ENCODE data around the gene SHKBP1.
"Not testable (repeated sequence)": the region's sequence is repeated elsewhere in the genome, so short reads cannot be mapped to it uniquely, and the experiment has no call there.

Gene SHKBP1

DNA sequence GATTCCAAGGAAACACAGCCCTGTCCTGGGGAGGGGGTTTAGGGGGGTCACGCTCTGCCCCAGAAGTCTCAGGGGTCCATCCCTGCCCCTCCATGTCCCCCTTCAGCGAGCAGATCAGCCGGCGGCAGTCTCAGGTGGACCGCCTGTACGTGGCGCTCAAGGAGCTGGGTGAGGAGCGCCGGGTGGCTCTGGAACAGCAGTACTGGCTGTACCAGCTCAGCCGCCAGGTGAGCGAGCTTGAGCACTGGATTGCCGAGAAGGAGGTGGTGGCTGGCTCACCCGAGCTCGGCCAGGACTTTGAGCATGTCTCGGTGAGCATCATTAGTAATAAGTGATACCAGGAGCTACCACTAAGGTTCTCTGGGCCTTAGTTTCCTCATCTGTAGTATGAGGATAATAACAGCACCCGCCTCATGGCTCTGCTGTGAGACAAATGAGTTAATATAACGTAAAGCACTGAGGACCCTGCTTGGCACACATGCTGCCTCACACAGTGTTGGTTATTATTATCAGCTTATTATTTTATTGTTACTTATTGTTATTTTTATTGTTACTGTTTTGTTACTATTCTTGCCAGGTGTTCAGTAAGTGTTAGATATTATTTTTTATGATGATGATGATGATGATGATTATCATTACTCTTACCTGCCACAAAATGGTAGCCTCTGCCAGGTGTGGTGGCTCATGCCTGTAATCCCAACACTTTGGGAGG is 20.5 kb upstream of the SHKBP1 start:
- peak; percentile 21 for DNase-seq (ENCODE audit: low read depth, low spot score)

GRCh38 chr19:40556953-40557530 is 19.6 kb upstream of the SHKBP1 start:
- no peak for DNase-seq (ENCODE audit: low read depth, low spot score)

DNA sequence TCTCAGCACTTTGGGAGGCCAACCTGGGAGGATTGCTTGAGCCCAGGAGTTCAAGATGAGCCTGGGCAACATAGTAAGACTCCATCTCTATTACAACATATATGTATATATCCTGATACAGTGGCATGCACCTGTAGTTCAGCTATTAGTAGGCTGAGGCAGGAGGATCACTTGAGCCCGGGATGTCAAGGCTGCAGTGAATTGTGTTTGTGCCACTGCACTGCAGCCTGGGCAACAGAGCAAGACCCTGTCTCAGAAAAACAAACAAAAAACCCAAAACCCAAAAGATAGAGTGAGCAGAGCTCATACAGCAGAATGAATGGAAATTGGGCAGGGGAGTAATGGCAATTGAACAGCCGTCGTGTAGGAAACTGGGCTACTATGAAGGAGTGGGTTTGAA is 17.3 kb upstream of the SHKBP1 start:
- no peak for DNase-seq (ENCODE audit: low read depth, low spot score)

- DNase-seq (ENCODE audit: low read depth, low spot score), result no peak
These were observed 16.6 kb upstream of the SHKBP1 start for GRCh38 chr19:40560092-40560507.

DNA sequence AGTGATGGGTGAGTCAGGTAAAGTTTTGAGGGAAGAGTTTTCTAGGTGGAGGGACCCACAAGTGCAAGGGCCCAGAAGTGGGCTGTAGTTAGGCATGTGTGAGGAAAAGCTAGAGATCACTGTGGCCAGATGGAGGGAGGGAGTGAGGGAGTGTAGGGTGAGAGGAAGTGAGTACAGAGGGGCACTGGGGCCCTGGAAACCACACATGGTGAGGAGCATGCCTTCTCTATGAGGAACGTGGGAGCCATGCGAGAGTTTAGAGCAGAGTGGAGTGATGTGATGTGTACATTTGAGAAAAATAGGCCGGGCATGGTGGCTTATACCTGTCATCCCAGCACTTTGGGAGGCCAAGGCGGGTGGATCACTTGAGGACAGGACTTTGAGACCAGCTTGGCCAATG is 14.7 kb upstream of the SHKBP1 start:
- no peak for DNase-seq (ENCODE audit: low read depth, low spot score)

DNA sequence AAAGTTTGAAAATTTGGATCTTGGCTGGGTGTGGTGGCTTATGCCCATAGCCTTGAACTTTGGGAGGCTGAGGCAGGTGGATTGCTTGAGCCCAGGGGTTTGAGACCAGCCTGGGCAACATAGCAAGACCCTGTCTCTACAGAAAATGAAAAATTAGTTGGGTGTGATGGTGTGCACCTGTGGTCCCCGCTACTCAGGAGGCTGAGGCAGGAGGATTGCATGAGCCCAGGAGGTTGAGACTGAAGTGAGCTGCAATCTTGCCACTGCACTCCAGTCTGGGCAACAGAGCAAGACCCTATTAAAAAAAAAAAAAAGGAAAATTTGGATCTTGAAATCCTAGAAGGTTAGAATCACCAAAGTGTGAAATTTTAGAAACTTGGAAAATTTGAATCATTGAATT is 12.1 kb upstream of the SHKBP1 start:
- not testable (repeated sequence) for DNase-seq (ENCODE audit: low read depth, low spot score)

DNA sequence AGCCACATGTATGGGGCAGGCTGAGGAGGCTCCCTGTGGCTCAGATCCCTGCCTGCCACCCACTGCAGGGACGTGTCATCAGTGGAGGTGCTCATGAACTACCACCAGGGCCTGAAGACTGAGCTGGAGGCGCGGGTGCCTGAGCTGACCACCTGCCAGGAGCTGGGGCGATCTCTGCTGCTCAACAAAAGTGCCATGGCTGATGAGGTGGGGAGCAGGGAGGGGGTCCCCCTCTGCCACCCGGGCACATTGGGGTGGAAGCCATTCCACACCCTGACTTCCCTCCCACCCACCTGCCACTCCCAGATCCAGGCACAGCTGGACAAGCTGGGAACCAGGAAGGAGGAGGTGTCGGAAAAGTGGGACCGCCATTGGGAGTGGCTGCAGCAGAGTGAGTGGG is 11.3 kb upstream of the SHKBP1 start:
- no peak for DNase-seq (ENCODE audit: low read depth, low spot score)

- DNase-seq (ENCODE audit: low read depth, low spot score), result no peak
These were observed 10.7 kb upstream of the SHKBP1 start for GRCh38 chr19:40565910-40566495.

GRCh38 chr19:40567040-40567749 is 9.5 kb upstream of the SHKBP1 start:
- no peak for DNase-seq (ENCODE audit: low read depth, low spot score)

DNA sequence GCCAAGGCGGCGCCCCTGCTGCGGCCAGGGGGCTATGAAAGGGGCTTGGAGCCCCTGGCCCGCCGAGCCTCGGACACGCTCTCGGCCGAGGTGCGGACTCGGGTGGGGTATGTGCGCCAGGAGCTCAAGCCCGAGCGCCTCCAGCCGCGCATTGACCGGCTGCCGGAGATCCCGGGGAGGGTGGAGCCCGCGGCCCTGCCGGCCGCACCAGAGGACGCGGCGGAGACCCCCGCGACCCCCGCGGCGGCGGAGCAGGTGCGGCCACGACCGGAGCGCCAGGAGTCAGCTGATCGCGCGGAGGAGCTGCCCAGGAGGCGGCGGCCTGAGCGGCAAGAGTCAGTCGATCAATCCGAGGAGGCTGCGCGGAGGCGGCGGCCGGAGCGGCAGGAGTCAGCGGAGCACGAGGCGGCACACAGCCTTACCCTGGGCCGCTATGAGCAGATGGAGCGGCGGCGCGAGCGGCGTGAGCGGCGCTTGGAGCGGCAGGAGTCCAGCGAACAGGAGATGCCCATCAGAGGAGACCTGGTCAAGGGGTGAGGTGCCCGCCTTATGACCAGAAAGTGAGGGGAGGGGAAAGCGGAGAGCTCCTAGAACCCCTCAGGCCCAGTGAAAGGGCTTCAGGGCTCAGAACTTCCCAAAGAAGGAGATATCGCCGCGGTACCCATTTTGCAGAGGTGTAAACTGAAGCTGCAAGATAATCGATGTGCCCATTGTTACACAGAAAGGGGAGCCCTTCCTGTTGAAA is 8.8 kb upstream of the SHKBP1 start:
- DNase-seq (ENCODE audit: low read depth, low spot score), result no peak

GRCh38 chr19:40570313-40571004 is 6.2 kb upstream of the SHKBP1 start:
- DNase-seq (ENCODE audit: low read depth, low spot score), result peak; percentile 99

DNA sequence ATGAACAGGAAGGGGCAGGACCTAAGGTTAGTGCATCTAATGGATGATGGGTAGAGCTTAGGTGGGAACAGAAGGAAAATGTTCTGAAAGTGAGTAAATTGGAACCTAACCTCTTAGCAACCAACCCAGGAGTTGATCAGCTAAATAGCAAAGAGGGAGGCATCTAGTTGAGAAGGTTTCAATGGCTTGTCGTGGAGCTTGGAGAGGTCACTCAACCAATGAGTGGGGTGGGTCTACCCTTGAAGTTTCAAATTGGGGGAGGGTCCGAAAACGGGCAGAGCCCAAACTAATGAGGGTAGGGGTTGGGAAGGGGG is 5.7 kb upstream of the SHKBP1 start:
- no peak for DNase-seq (ENCODE audit: low read depth, low spot score)

DNA sequence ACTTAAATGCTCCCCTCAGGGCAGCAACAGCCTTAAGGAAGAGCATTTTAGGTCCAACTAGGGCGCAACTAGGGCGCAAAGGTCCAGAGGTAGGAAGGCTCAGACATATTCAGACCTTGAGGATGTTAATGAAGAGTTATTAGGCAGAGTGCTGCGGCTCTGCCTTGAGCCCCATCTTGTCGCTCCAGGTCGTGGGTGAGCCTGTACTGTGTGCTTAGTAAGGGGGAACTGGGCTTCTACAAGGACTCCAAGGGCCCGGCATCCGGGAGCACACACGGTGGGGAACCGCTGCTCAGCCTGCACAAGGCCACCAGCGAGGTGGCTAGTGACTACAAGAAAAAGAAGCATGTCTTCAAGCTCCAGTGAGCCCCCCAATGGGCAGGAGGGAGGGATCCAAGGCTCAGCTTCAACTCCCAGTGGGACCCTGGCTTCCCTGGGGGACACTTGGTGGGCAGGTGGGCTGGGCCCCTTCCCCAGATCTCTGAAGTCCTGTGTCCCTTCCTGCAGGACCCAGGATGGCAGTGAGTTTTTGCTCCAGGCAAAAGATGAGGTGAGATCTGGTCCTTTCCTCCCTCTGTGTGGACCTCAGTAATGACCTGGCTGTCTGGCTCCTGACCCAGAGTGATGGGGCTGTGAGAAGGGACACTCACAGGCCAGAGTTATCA is 4.7 kb upstream of the SHKBP1 start:
- DNase-seq (ENCODE audit: low read depth, low spot score), result no peak

DNA sequence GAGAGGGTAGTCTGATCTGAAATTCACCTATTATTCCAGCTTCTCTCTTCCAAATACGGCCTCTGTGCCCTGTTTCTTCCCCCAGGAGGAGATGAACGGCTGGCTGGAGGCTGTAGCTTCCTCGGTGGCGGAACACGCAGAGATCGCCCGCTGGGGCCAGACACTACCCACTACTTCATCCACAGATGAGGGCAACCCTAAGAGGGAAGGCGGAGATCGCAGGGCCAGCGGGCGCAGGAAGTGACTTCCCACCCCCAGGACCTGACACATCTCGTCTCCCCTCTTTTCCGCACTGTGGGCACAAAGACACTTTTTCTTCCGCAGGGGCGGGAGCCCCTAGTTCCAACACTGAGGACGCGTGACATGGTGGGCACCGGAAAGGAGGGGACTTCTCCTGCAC is 1.3 kb upstream of the SHKBP1 start:
- DNase-seq (ENCODE audit: low read depth, low spot score), result no peak

DNA sequence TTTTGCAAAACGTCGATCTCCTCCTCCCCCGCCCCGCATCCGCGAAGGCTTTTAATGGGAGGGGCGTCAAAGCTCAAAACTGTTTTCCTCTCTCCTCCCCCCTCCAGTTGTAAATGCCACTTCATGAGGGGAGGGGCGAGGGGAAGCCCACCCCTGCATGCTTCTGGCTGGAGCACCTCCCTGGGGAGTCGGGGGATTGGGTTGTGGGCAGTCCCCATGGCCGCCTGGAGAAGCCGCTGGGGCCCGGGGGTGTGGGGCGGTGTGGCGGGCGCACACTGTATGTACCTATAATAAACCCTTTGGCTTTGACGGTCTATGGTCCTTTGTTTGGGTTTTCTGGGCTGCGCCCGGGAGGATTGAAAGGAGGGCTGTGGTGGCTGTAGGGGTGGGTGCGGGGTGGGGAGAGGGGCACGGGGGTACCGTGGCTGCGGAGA is 505 bp upstream of the SHKBP1 start:
- peak; percentile 53 for DNase-seq (ENCODE audit: low read depth, low spot score)

DNA sequence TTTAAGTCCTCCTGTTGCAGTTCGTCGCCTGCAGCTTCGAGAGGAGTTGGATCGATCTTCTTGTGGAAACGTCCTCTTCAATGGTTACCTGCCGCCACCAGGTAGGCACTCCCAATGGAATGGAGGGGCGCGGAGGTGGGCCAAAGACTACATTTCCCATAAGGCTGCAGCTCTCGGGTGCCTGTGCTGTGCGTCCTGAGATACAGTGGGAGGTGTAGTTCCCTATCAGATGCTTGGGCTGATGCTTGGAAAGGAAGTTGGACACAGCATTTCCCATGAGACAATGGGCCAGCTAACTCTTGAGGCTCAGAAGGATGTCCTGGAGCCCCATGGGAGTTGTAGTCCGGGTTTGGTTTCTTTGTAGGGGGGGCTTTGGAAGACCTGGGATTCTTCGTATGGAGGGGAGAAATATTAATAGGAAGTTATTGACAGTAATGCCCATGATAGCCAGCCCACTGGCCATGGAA is 1.8 kb downstream of the SHKBP1 start:
- peak; percentile 84 for DNase-seq (ENCODE audit: low read depth, low spot score)

GRCh38 chr19:40580619-40581018 is 3.9 kb downstream of the SHKBP1 start:
- DNase-seq (ENCODE audit: low read depth, low spot score), result no peak

- no peak for DNase-seq (ENCODE audit: low read depth, low spot score)
These were observed 4.9 kb downstream of the SHKBP1 start for GRCh38 chr19:40581531-40581930.

DNA sequence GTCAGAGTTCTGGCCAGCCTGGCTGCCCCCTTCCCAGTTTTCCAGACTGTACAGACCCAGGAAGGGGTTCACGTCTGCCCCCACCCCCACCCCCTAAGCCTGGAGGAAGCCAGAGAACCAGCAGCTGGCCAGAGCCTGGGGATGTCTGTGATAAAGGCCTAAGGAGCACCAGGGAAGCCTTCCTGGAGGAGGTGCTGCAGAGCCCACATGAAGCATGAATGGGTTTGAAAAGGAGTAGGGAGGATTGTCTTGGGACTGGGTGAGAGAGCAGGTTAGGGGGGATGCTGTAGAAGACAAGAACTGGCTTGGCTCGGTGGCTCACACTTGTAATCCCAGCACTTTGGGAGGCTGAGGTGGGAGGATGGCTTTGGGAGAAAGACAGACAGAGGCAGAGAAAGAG is 5.8 kb downstream of the SHKBP1 start:
- DNase-seq (ENCODE audit: low read depth, low spot score), result no peak

GRCh38 chr19:40583283-40583682 is 6.6 kb downstream of the SHKBP1 start:
- DNase-seq (ENCODE audit: low read depth, low spot score), result no peak

DNA sequence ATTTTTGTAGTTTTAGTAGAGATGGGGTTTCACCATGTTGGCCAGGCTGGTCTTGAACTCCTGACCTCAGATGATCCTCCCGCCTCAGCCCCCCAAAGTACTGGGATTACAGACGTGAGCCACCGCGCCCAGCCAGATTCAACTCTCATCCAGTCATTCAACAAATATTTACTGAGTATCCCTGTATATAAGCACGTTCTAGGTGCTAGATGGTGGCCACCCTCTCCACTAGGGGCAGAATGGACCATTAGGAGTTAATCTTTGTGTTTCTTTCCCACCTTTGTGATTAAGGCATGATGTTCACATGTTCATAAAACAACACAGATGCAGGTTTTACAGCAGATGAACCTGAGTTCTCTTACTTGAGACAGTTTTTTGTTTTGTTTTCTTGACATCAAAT is 7.3 kb downstream of the SHKBP1 start:
- no peak for DNase-seq (ENCODE audit: low read depth, low spot score)

All from ELF-1 (cell line).